OCI-LY3 (cell line): ENCODE data around the gene MGP.

Experiments used
- H2AFZ ChIP-seq: fragments of 200-600, 300-600 bp; shearing (Covaris generic); 2 replicates; pipeline ENCODE4 v1.6.0; 2014; ENCODE audit warnings: antibody characterized with exemption, low read depth, low read length
- H3K27ac ChIP-seq: fragments of 200-600, 300-600 bp; sonication (generic); 2 replicates; pipeline ENCODE4 v1.5.1; 2014; ENCODE audit warnings: mild to moderate bottlenecking, low read length, moderate library complexity, mixed read lengths
- H3K27me3 ChIP-seq: fragments of 200-600, 300-600 bp; sonication (generic); 2 replicates; pipeline ENCODE4 v1.6.1; 2014; ENCODE audit warnings: low read depth, low read length, mixed read lengths
- H3K36me3 ChIP-seq: fragments of 200-600, 300-600 bp; sonication (generic); replicated peaks from 2 replicates; pipeline ENCODE3; 2014; ENCODE audit warnings: low read depth, low read length, mixed read lengths
- H3K4me1 ChIP-seq: fragments of 300-600, 200-600 bp; sonication (generic); 2 replicates; pipeline ENCODE4 v1.6.1; 2014; ENCODE audit warnings: low read length, mixed read lengths
- H3K4me2 ChIP-seq: fragments of 200-600, 300-600 bp; sonication (generic); 2 replicates; pipeline ENCODE4 v1.6.1; 2014; ENCODE audit warnings: low read length, mixed read lengths
- H3K4me3 ChIP-seq: fragments of 300-600, 200-600 bp; sonication (generic); 2 replicates; pipeline ENCODE4 v1.5.1; 2014; ENCODE audit warnings: antibody characterized with exemption, mild to moderate bottlenecking, low read length, moderate library complexity
- H3K79me2 ChIP-seq: fragments of 300-600, 200-600 bp; shearing (Covaris generic); 2 replicates; pipeline ENCODE4 v1.6.1; 2014; ENCODE audit warnings: mild to moderate bottlenecking, low read length, mixed read lengths
- H3K9ac ChIP-seq: fragments of 300-600, 200-600 bp; shearing (Covaris generic); 2 replicates; pipeline ENCODE4 v1.6.0; 2014; ENCODE audit warnings: mild to moderate bottlenecking, low read length, moderate library complexity
- H3K9me3 ChIP-seq: fragments of 200-600, 300-600 bp; shearing (Covaris generic); 2 replicates; pipeline ENCODE4 v1.6.1; 2014; ENCODE audit warnings: low read length, mixed read lengths; ENCODE audit not compliant: insufficient read depth
- H4K20me1 ChIP-seq: fragments of 200-600, 300-600 bp; sonication (generic); 2 replicates; pipeline ENCODE4 v1.6.1; 2016; ENCODE audit warnings: low read length, mixed read lengths; ENCODE audit not compliant: insufficient read depth
- EZH2phosphoT487 ChIP-seq: fragments of 200-600 bp; shearing (Covaris generic); IDR thresholded peaks from 2 replicates; pipeline ENCODE4 v1.6.1; 2018; ENCODE audit warnings: antibody characterized with exemption, mixed run types, low read depth
- TF ChIP-seq, protein P1 (sequence below): fragments of 200-600, 300-600 bp; sonication (generic); IDR thresholded peaks from 2 replicates; pipeline ENCODE4 v1.5.1; 2014; ENCODE audit warnings: antibody characterized with exemption, low read length, low read depth

Gene MGP

DNA sequence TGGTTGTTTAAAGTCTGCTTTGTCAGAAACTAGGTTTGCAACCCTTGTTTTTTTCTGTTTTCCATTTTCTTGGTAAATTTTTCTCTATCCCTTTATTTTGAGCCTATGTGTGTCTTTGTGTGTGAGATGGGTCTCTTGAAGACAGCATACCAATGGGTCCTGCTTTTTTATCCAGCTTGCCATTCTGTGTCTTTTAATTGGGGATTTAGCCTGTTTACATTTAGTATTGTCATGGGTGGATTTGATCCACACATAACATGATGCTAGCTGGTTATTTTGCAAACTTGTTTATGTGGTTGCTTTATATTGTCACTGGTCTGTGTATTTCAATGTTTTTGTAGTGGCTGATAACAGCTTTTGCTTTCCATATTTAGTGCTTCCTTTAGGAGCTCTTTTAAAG, 25.2 kb downstream of the MGP start:
- no peaks in the 10 kb centered on the region for H4K20me1 ChIP-seq
- H3K27me3 ChIP-seq, result no peaks in the 10 kb centered on the region
- no peak overlapping the region for H2AFZ ChIP-seq
- H3K4me1 ChIP-seq, result peaks cover 13% of the 10 kb centered on the region; the same call in 1 of the 2 replicates
- no peaks in the 10 kb centered on the region for H3K36me3 ChIP-seq
- no peaks in the 10 kb centered on the region for H3K79me2 ChIP-seq
- no peak overlapping the region for H3K9ac ChIP-seq
- no peaks in the 10 kb centered on the region for H3K9me3 ChIP-seq
- no peak overlapping the region for H3K4me2 ChIP-seq
- no peak overlapping the region for H3K27ac ChIP-seq
- H3K4me3 ChIP-seq, result no peak overlapping the region
- no peak for TF ChIP-seq EZH2phosphoT487

DNA sequence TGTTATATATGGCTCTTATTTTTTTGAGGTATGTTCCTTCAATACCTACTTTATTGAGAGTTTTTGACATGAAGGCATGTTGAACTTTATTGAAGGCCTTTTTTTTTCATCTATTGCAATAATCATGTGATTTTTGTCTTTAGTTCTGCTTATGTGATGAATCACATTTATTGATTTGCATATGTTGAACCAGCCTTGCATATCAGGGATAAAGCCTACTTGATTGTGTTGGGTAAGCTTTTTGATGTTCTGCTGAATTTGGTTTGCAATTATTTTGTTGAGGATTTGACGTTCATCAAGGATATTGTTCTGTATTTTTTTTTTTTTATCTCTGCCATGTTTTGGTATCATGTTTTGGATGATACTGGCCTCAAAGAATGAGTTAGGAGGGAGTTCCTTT, 27.1 kb downstream of the MGP start:
- Histone ChIP-seq H3K27me3 (no peaks in the 10 kb centered on the region), H2AFZ (no peak overlapping the region), H3K27ac (no peak overlapping the region), H3K4me3 (no peak overlapping the region), H3K36me3 (no peaks in the 10 kb centered on the region), H4K20me1 (no peaks in the 10 kb centered on the region), H3K4me1 (peaks cover 13% of the 10 kb centered on the region; the same call in 1 of the 2 replicates), H3K9me3 (no peaks in the 10 kb centered on the region), H3K9ac (no peak overlapping the region), H3K4me2 (no peak overlapping the region), H3K79me2 (no peaks in the 10 kb centered on the region)
- TF ChIP-seq, protein P1, sequence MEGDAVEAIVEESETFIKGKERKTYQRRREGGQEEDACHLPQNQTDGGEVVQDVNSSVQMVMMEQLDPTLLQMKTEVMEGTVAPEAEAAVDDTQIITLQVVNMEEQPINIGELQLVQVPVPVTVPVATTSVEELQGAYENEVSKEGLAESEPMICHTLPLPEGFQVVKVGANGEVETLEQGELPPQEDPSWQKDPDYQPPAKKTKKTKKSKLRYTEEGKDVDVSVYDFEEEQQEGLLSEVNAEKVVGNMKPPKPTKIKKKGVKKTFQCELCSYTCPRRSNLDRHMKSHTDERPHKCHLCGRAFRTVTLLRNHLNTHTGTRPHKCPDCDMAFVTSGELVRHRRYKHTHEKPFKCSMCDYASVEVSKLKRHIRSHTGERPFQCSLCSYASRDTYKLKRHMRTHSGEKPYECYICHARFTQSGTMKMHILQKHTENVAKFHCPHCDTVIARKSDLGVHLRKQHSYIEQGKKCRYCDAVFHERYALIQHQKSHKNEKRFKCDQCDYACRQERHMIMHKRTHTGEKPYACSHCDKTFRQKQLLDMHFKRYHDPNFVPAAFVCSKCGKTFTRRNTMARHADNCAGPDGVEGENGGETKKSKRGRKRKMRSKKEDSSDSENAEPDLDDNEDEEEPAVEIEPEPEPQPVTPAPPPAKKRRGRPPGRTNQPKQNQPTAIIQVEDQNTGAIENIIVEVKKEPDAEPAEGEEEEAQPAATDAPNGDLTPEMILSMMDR, result no peak
- no peak for TF ChIP-seq EZH2phosphoT487

DNA sequence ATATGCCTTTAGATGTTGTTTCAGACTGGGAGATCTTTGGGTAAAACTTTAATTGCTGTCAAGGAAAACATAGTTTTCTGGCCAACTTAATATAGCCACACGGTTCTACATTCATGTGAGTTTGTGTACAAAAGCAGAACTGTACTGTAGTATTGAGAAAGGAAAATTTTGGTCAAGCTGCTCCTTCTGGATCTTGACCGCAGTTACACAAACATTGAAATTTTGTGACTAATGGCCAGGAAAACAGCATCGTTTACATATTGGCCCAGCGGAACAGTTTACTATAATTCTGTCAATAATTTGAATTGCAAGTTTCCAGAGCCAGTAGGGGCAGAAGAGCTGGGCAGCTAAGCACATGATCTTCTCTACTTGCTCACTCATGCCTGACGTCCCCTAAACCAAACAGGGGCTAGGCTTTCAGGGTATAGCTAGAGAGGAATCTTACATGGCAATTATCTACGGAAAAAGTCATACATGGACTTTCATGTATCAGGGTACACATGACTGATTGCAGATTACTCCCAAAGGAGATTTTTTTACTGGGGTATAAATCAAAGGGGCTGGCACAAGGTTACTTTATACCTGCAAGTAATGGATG, 31.0 kb downstream of the MGP start:
- Histone ChIP-seq H3K79me2 (no peaks in the 10 kb centered on the region), H3K27ac (no peak overlapping the region), H3K9ac (no peak overlapping the region), H3K4me3 (no peak overlapping the region), H4K20me1 (no peaks in the 10 kb centered on the region), H3K9me3 (no peaks in the 10 kb centered on the region), H2AFZ (no peak overlapping the region), H3K4me1 (peaks cover 17% of the 10 kb centered on the region; the same call in 1 of the 2 replicates), H3K36me3 (no peaks in the 10 kb centered on the region), H3K4me2 (no peak overlapping the region), H3K27me3 (no peaks in the 10 kb centered on the region)
- TF ChIP-seq, protein P1, result no peak
- no peak for TF ChIP-seq EZH2phosphoT487

DNA sequence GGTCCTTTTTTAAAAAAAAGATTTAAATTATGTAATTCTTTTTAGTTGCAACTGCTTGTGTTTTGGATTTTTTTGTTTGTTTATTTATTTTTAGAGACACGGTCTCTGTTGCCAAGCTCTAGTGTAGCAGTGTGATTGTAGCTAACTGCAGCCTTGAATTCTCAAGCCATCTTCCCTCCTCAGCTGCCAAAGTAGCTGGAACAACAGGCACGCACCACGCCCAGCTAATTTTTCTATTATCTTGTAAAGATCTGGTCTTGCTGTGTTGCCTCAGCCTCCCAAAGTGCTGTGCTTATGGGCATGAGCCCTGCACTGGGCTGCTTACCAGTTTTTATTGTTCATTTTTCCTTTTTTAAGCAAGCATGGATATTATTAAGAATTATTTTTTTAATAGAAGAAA, 31.7 kb downstream of the MGP start:
- no peaks in the 10 kb centered on the region for H3K9me3 ChIP-seq
- no peak overlapping the region for H3K4me2 ChIP-seq
- no peaks in the 10 kb centered on the region for H4K20me1 ChIP-seq
- no peaks in the 10 kb centered on the region for H3K79me2 ChIP-seq
- H3K27me3 ChIP-seq, result no peaks in the 10 kb centered on the region
- peaks cover 16% of the 10 kb centered on the region; the same call in 1 of the 2 replicates for H3K4me1 ChIP-seq
- no peak overlapping the region for H2AFZ ChIP-seq
- TF ChIP-seq, protein P1, result no peak
- no peak for TF ChIP-seq EZH2phosphoT487
- H3K4me3 ChIP-seq, result no peak overlapping the region
- no peak overlapping the region for H3K27ac ChIP-seq
- no peaks in the 10 kb centered on the region for H3K36me3 ChIP-seq
- H3K9ac ChIP-seq, result no peak overlapping the region
